HG03558 (cell line): Measurements from ENCODE around the gene ARL14EP.

Experiments
- ATAC-seq: cut with Tn5 transposase; IDR thresholded peaks from one replicate; pipeline ENCODE4 v1.9.1; 2021; ENCODE audit warnings: moderate number of reproducible peaks; ENCODE audit not compliant: unreplicated experiment; ENCODE audit errors: extremely low read depth

The ARL14EP gene

GRCh38 chr11:30368394-30368793, 45.5 kb downstream of the ARL14EP start:
- ATAC-seq: no peak

GRCh38 chr11:30370164-30370563, 47.3 kb downstream of the ARL14EP start:
- ATAC-seq: no peak

- no peak for ATAC-seq
These were observed 54.4 kb downstream of the ARL14EP start for GRCh38 chr11:30377347-30377746.

- no peak for ATAC-seq
These were observed 57.9 kb downstream of the ARL14EP start for GRCh38 chr11:30380846-30381245.

GRCh38 chr11:30381879-30382278, 59.0 kb downstream of the ARL14EP start:
- no peak for ATAC-seq
